ENCODE results near the gene TFF2.

The TFF2 gene

GRCh38 chr21:42397746-42398394 is 47.1 kb upstream of the TFF2 start:
- TF ChIP-seq YY1 (IDR thresholded peaks at IDR 0.05; ENCODE audit: low read depth) (no peak), MAX (IDR thresholded peaks at IDR 0.05) (no peak), TCF12 (IDR thresholded peaks at IDR 0.05; ENCODE audit: low read depth) (no peak), CEBPB (IDR thresholded peaks at IDR 0.05) (no peak), ZBTB7A (IDR thresholded peaks at IDR 0.05; ENCODE audit: low read depth) (no peak), CREB1 (IDR thresholded peaks at IDR 0.05; ENCODE audit: low read depth) (no peak), EP300 (IDR thresholded peaks at IDR 0.05; ENCODE audit: borderline replicate concordance) (no peak), RAD21 (IDR thresholded peaks at IDR 0.05; ENCODE audit: low read depth) (no peak), EGR1 (IDR thresholded peaks at IDR 0.05) (no peak), TAF1 (IDR thresholded peaks at IDR 0.05; ENCODE audit: low read depth) (no peak), TEAD4 (IDR thresholded peaks at IDR 0.05) (no peak), NFIC (IDR thresholded peaks at IDR 0.05) (no peak), FOXM1 (IDR thresholded peaks at IDR 0.05; ENCODE audit: borderline replicate concordance, low read depth) (no peak)
- TF ChIP-seq, protein P1, sequence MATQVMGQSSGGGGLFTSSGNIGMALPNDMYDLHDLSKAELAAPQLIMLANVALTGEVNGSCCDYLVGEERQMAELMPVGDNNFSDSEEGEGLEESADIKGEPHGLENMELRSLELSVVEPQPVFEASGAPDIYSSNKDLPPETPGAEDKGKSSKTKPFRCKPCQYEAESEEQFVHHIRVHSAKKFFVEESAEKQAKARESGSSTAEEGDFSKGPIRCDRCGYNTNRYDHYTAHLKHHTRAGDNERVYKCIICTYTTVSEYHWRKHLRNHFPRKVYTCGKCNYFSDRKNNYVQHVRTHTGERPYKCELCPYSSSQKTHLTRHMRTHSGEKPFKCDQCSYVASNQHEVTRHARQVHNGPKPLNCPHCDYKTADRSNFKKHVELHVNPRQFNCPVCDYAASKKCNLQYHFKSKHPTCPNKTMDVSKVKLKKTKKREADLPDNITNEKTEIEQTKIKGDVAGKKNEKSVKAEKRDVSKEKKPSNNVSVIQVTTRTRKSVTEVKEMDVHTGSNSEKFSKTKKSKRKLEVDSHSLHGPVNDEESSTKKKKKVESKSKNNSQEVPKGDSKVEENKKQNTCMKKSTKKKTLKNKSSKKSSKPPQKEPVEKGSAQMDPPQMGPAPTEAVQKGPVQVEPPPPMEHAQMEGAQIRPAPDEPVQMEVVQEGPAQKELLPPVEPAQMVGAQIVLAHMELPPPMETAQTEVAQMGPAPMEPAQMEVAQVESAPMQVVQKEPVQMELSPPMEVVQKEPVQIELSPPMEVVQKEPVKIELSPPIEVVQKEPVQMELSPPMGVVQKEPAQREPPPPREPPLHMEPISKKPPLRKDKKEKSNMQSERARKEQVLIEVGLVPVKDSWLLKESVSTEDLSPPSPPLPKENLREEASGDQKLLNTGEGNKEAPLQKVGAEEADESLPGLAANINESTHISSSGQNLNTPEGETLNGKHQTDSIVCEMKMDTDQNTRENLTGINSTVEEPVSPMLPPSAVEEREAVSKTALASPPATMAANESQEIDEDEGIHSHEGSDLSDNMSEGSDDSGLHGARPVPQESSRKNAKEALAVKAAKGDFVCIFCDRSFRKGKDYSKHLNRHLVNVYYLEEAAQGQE (IDR thresholded peaks at IDR 0.05; ENCODE audit: low read depth) = no peak
- TF ChIP-seq, protein P2, sequence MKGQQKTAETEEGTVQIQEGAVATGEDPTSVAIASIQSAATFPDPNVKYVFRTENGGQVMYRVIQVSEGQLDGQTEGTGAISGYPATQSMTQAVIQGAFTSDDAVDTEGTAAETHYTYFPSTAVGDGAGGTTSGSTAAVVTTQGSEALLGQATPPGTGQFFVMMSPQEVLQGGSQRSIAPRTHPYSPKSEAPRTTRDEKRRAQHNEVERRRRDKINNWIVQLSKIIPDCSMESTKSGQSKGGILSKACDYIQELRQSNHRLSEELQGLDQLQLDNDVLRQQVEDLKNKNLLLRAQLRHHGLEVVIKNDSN (IDR thresholded peaks at IDR 0.05) = no peak

DNA sequence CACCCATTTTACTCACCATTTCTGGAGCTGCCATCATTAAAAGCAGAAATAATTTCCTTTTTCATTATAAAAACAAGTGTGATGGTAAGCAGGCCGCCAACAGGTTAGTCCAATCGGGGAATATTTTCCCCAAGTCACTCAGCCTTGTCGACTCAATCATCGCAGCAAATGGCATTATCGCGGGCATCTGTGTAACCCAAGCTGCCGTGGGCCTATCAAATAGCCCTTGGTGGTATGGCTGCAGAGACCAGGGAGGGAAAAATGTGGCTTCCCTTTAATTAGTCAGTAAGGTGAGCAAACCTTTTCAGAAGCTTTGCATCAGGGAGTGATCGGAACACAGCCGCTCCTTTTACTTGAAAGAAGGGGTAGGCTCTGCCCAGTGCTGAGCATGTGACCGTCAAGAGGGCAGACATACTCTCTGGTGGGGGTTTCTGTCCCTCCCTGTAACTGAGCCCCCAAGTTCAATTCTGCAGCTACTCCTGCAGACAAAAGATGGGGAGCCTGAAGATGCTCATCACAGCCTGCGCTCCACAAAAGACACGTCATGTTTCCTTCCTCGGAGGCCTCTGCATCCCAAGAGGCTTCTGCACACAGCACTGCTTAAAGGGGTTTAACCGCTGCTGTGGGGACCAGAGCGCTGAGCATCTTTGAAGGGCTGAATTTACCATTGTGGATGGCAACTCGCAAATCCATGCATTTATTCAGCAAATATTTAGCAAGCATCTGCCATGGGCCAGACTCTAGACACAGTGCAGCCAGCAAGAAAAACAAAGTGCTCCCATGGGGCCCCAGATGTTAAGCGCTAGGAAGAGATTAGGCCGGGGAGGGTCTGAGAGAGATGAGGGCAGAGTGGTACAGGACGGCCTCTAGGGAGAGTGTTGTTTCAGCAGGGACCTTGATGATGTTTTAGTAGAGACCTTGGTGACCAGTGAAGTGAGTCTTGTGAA is 46.3 kb upstream of the TFF2 start:
- TF ChIP-seq, protein P2 (IDR thresholded peaks at IDR 0.05) = no peak
- TF ChIP-seq, protein P1 (IDR thresholded peaks at IDR 0.05; ENCODE audit: low read depth) = no peak
- TF ChIP-seq MAX (IDR thresholded peaks at IDR 0.05) = no peak
- no peak for TF ChIP-seq EGR1 (IDR thresholded peaks at IDR 0.05)
- no peak for TF ChIP-seq FOXM1 (IDR thresholded peaks at IDR 0.05; ENCODE audit: borderline replicate concordance, low read depth)
- TF ChIP-seq CREB1 (IDR thresholded peaks at IDR 0.05; ENCODE audit: low read depth) = no peak
- no peak for TF ChIP-seq YY1 (IDR thresholded peaks at IDR 0.05; ENCODE audit: low read depth)
- TF ChIP-seq TEAD4 (IDR thresholded peaks at IDR 0.05) = no peak
- TF ChIP-seq CEBPB (IDR thresholded peaks at IDR 0.05) = no peak
- TF ChIP-seq NFIC (IDR thresholded peaks at IDR 0.05) = no peak
- TF ChIP-seq ZBTB7A (IDR thresholded peaks at IDR 0.05; ENCODE audit: low read depth) = no peak

DNA sequence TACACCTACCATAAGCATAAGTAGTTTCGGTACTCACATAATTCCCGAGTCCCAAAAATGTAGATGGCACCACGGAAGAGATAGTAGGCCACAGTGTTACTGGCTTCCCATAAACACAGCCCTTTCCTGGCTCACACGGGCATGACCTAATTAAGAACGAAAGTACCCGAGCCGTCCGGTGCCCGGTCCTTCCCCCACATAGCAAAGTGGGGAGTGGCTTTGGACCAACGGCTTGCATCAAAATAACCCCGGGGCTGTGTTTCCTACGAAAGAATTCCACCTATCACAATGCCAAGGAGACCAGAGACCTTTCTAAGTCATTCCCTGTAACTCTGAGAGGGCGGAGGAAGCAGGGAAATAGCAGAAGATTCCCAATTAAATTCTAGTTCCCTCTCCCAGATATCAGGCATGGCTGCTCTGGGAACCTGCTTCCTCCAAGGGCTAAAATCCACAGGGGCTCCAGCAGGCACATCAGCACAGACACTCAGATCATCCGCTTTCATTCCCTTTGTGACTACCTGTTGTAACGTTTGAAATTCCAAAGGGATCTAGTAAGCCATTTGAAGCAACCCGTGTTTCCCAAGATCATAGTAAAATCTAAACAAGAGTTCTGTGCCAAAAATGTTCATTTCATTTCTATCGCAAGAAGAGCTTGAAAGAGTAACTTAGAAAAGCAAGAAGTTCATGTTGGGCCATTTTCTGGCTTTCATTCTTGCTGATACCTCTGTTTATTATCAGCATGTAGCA is 45.3 kb upstream of the TFF2 start, which contains the start of gene TMPRSS3:
TSS of gene TMPRSS3 (minus strand) at position 148 of the 747 bp plus-strand sequence. CDS start 635 bp downstream, outside the sequence.
- TF ChIP-seq TCF12 (IDR thresholded peaks at IDR 0.05; ENCODE audit: low read depth) = no peak
- TF ChIP-seq EGR1 (IDR thresholded peaks at IDR 0.05) = no peak
- no peak for TF ChIP-seq TEAD4 (IDR thresholded peaks at IDR 0.05)
- TF ChIP-seq, protein P2 (IDR thresholded peaks at IDR 0.05) = no peak
- TF ChIP-seq CEBPB (IDR thresholded peaks at IDR 0.05) = no peak
- no peak for TF ChIP-seq RAD21 (IDR thresholded peaks at IDR 0.05; ENCODE audit: low read depth)
- TF ChIP-seq FOXM1 (IDR thresholded peaks at IDR 0.05; ENCODE audit: borderline replicate concordance, low read depth) = no peak
- TF ChIP-seq TAF1 (IDR thresholded peaks at IDR 0.05; ENCODE audit: low read depth) = no peak
- no peak for TF ChIP-seq MAX (IDR thresholded peaks at IDR 0.05)
- no peak for TF ChIP-seq CREB1 (IDR thresholded peaks at IDR 0.05; ENCODE audit: low read depth)
- TF ChIP-seq ZBTB7A (IDR thresholded peaks at IDR 0.05; ENCODE audit: low read depth) = no peak
- TF ChIP-seq YY1 (IDR thresholded peaks at IDR 0.05; ENCODE audit: low read depth) = no peak
- TF ChIP-seq NFIC (IDR thresholded peaks at IDR 0.05) = no peak
- TF ChIP-seq, protein P1 (IDR thresholded peaks at IDR 0.05; ENCODE audit: low read depth) = no peak
- TF ChIP-seq EP300 (IDR thresholded peaks at IDR 0.05; ENCODE audit: borderline replicate concordance) = no peak

Data from Ishikawa (cell line).